ENCODE data around the gene COX19. TPM values are rescaled to one million over a fixed set of nuclear protein-coding genes. Genes with fewer than 3 reads are reported as not detected.

Gene COX19
- total RNA-seq, 1 donor from 2014 or later, result 13.1 TPM

DNA sequence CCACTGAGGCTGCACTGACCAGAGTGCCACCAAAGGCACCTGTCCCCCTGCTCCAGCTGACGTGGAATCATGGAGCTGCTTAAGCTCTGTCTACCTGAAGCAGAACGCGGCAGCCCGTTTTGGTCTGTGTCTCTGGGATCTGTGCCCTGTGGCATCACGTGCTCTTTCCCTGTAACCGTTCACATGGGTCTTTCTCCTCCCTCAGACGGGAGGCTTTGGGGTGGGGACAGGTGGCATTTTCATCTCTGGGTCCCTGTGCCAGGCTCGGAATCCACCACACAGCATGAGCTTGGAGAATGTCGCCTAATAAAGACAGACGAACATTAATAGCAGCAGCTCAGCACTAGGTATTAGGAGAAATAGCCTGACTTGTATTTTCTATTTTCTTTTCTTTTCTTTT, 19.3 kb downstream of the COX19 start:
- H3K4me1 Mint-ChIP-seq, result peaks cover 6% of the 10 kb centered on the region
- peaks cover 23% of the 10 kb centered on the region for H3K27me3 Mint-ChIP-seq (ENCODE audit: low read depth)
- H3K4me3 Mint-ChIP-seq, result peak overlapping the region; percentile 85
- TF ChIP-seq CTCF (conservative IDR thresholded peaks at IDR 0.05), result no peak
- H3K27ac Mint-ChIP-seq (ENCODE audit: unreplicated experiment), result no peak overlapping the region
- no peaks in the 10 kb centered on the region for H3K36me3 Mint-ChIP-seq (ENCODE audit: low read depth)
- DNase-seq (ENCODE audit: low read depth, low spot score), result no peak
- no peaks in the 10 kb centered on the region for H3K9me3 Mint-ChIP-seq

- peak; percentile 27 for TF ChIP-seq CTCF (conservative IDR thresholded peaks at IDR 0.05)
- no peaks in the 10 kb centered on the region for H3K36me3 Mint-ChIP-seq (ENCODE audit: low read depth)
- no peaks in the 10 kb centered on the region for H3K4me1 Mint-ChIP-seq
- peaks cover 19% of the 10 kb centered on the region for H3K27me3 Mint-ChIP-seq (ENCODE audit: low read depth)
- peak within 1 kb of the TSS; percentile 85 for H3K4me3 Mint-ChIP-seq
- no peaks in the 10 kb centered on the region for H3K9me3 Mint-ChIP-seq
- peak; percentile 41 for DNase-seq (ENCODE audit: low read depth, low spot score)
- no peak within 1 kb of the TSS for H3K27ac Mint-ChIP-seq (ENCODE audit: unreplicated experiment)
These were observed 20.8 kb downstream of the COX19 start, which contains the start of gene ADAP1 for GRCh38 chr7:954330-955238. ADAP1 (minus strand) TSS chr7:954680; CDS start chr7:954477, 203 bp downstream.

GRCh38 chr7:953547-954327, 21.6 kb downstream of the COX19 start:
- H3K36me3 Mint-ChIP-seq (ENCODE audit: low read depth), result no peaks in the 10 kb centered on the region
- no peaks in the 10 kb centered on the region for H3K4me1 Mint-ChIP-seq
- TF ChIP-seq CTCF (conservative IDR thresholded peaks at IDR 0.05), result no peak
- peaks cover 18% of the 10 kb centered on the region for H3K27me3 Mint-ChIP-seq (ENCODE audit: low read depth)
- no peak for DNase-seq (ENCODE audit: low read depth, low spot score)
- no peak overlapping the region for H3K27ac Mint-ChIP-seq (ENCODE audit: unreplicated experiment)
- H3K4me3 Mint-ChIP-seq, result no peak overlapping the region
- no peaks in the 10 kb centered on the region for H3K9me3 Mint-ChIP-seq

DNA sequence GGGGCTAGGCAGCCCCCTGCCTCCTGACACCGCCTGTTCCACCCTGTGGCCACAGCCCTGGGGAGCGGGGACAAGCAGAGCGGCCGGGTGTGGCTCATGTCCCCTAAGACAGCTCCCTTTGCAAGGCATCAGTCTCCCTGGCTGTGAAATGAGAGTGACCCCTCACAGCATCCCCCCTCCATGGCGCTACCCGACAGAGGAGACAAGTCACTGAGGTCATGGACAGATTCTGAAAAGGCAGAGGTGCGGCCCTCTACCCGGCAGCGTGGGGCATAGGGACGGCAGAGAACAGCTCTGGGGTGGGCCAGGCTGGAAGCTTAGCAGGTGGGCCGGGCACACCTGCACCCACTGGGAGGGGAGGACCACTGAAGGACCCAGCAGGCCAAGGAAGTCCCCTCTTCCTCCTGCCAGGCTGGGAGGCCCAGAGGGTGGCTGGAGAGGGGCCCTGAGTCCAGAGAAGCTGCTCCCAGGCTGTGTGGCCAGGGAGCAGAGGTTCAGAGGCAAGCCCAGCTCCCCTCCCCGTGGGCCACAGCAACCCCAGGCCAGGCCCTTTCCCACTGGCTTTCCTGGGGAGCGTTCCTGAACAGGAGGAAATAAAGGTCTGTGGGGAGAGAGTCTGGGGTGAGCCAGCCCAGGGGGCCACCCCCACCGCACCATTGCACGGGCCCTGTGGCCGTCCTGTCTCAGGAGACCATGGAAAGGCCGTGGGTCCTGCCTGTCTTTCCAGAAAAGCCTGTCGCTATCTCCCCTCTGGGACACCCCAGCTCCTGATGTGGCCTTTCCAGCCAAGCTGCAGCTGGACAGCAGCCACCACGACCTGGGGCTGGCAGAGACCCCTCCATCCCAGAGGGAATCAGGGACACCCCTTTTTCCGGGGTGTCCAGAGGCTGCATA, 22.6 kb downstream of the COX19 start:
- DNase-seq (ENCODE audit: low read depth, low spot score), result no peak
- H3K9me3 Mint-ChIP-seq, result no peaks in the 10 kb centered on the region
- H3K27ac Mint-ChIP-seq (ENCODE audit: unreplicated experiment), result no peak overlapping the region
- H3K27me3 Mint-ChIP-seq (ENCODE audit: low read depth), result peaks cover 18% of the 10 kb centered on the region
- no peaks in the 10 kb centered on the region for H3K4me1 Mint-ChIP-seq
- H3K36me3 Mint-ChIP-seq (ENCODE audit: low read depth), result no peaks in the 10 kb centered on the region
- TF ChIP-seq CTCF (conservative IDR thresholded peaks at IDR 0.05), result no peak
- no peak overlapping the region for H3K4me3 Mint-ChIP-seq
